Cardiac fibroblast (primary cell): Measurements from ENCODE around the gene SUZ12.
"Not testable (repeated sequence)": the region's sequence is repeated elsewhere in the genome, so short reads cannot be mapped to it uniquely, and the experiment has no call there.

ENCODE experiments used
- DNase-seq, 2 donors: peaks; one replicate each; pipeline versions ENCODE4 v3.0.0 to v3.0.0-alpha.2; 2010; ENCODE audit warnings: low read depth in 2 of 2
- H3K4me3 ChIP-seq, 2 donors: replicated peaks in 1 of 2; 1 replicate in 1 of 2; 2 replicates in 1 of 2; pipeline ENCODE4 v1.5.1; 2011; ENCODE audit warnings: low read depth in 2 of 2, low read length in 2 of 2, mild to moderate bottlenecking in 2 of 2, moderate library complexity in 1 of 2
- TF ChIP-seq, protein P1 (sequence below): IDR thresholded peaks from one replicate; pipeline ENCODE4 v1.5.1; 2011; ENCODE audit warnings: low read depth, mild to moderate bottlenecking, low read length, inconsistent platforms

Gene SUZ12

DNA sequence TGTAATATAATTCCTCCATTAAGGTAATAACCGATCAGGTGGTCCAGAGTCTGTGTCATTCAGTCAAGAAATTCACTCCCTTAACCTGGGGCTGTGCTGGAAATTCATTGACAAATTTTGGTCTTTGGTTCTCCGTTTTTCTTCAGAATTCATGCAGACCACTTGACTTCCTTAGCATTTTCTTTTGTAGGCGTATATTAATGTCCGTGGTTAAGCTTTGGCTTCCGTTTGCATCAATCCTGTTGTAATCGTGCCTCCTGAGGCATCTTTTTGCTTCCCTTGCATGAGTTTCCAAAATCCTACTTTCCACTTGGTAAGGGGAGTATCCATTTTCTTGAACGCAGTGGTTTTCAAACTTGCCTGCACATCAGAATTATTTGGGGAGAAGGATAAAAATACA, 79.4 kb downstream of the SUZ12 start:
- DNase-seq = no peak
- TF ChIP-seq, protein P1, sequence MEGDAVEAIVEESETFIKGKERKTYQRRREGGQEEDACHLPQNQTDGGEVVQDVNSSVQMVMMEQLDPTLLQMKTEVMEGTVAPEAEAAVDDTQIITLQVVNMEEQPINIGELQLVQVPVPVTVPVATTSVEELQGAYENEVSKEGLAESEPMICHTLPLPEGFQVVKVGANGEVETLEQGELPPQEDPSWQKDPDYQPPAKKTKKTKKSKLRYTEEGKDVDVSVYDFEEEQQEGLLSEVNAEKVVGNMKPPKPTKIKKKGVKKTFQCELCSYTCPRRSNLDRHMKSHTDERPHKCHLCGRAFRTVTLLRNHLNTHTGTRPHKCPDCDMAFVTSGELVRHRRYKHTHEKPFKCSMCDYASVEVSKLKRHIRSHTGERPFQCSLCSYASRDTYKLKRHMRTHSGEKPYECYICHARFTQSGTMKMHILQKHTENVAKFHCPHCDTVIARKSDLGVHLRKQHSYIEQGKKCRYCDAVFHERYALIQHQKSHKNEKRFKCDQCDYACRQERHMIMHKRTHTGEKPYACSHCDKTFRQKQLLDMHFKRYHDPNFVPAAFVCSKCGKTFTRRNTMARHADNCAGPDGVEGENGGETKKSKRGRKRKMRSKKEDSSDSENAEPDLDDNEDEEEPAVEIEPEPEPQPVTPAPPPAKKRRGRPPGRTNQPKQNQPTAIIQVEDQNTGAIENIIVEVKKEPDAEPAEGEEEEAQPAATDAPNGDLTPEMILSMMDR = no peak
- H3K4me3 ChIP-seq = no peak overlapping the region

DNA sequence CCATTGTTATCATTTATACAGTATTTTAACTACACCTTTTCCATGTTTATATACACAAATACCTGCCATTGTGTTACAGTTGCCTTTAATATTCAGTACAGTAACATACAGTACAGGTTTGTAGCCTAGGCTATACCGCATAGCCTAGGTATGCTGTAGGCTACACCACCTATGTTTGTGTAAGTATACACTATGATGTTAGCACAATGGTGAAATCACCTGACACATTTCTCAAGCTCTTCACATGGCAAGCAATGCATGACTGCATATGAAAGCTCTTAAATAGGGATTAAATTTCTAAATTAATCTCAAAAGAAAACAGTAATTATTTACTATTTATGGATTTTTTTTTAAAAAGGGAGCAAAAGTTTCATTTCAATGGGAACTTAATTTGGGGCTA, 82.4 kb downstream of the SUZ12 start:
- H3K4me3 ChIP-seq = no peak overlapping the region
- no peak for DNase-seq
- TF ChIP-seq, protein P1 = no peak

DNA sequence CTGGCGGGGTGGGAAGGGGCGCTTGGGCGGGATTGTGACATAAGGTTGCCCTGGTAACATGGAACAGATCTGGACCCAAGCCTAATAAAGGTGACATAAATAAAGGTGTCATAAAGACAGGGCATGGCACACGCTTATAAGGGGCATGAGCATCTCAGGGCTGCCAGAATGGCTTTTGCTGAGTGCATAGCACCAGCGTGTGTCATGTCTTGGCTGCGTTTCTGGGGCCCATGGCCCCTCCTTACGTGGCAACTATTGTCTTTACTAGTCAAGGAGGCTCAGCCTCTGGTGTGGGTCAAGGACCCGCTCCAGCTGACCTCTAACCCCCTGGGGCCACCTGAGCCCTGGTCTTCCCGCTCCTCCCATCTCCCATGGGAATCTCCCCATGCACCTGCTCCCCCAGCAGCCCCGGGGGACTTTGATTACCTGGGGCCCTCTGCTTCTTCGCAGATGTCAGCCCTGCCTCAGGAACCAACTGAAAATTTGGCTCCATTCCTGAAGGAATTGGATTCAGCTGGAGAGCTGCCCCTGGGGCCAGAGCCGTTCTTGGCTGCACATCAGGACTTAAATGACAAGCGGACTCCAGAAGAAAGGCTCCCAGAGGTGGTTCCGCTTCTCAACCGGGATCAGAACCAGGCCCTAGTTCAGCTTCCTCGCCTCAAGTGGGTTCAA, 84.3 kb downstream of the SUZ12 start:
- DNase-seq = peak in 1 of 2 donors; percentile 12
- TF ChIP-seq, protein P1 = no peak
- H3K4me3 ChIP-seq = no peak overlapping the region

DNA sequence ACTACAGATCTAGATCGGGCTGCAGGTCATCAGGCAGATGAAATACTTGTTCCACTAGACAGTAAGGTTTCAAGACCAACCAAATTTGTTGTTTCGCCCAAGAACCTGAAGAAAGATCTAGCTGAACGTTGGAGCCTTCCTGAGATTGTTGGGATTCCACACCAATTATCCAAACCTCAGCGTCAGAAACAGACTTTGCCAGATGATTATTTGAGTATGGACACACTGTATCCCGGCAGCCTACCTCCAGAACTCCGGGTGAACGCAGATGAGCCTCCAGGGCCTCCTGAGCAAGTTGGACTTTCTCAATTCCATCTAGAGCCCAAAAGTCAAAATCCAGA, 84.8 kb downstream of the SUZ12 start:
- no peak for DNase-seq
- H3K4me3 ChIP-seq = no peak overlapping the region
- TF ChIP-seq, protein P1 = no peak

DNA sequence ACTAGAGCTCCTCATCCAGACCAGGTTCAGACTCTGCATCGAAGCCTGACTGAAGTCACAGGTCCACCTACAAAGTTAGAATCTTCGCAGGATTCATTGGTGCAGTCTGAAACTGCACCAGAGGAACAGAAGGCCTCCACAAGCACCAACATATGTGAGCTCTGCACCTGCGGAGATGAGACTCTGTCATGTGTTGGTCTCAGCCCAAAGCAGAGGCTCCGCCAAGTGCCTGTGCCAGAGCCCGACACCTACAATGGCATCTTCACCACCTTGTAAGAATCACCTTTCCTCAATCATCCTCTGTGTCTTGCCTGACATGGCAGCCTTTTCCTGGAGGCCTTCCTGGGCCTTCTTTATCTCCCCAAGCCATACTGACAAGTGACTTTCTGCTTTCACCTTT, 85.7 kb downstream of the SUZ12 start:
- not testable (repeated sequence) for DNase-seq

DNA sequence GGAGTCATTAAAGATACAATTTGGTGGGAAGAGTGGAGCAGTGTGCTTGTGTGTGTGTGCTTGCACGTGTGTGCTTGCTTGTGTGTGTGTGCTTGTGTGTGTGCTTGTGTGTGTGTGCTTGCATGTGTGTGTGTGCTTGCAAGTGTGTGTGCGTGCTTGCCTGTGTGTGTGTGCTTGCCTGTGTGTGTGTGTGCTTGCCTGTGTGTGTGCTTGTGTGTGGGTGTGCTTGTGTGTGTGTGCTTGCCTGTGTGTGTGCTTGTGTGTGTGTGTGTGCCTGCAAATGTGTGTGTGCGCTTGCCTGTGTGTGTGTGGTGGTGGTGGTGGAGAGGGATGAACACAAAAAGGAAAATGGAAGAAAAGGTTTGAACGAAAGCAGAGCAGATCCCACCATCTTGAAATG, 90.5 kb downstream of the SUZ12 start:
- not testable (repeated sequence) for DNase-seq, H3K4me3 ChIP-seq

More for the DNA sequence above, 85.7 kb downstream of the SUZ12 start:
- H3K4me3 ChIP-seq = not testable (repeated sequence)

DNA sequence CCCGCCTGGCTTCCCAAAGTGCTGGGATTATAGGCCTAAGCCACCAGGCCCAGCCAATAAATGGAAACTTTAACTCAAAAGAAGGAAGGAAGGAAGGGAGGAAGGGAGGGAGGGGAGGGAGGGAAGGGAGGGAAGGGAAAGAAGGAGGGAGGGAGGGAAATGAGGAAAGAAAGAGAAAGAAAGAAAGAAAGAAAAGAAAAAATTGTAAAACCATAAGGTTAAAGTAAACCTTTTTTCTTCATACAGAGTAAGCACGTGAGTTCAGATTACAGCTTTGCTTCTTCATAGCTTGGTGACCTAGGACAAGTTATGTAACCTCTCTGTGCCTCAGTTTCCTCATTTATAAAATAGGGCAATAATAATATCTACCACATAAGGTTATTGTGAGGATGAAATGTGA, 96.4 kb downstream of the SUZ12 start:
- TF ChIP-seq, protein P1 = no peak
- H3K4me3 ChIP-seq = no peak overlapping the region
- DNase-seq = no peak

DNA sequence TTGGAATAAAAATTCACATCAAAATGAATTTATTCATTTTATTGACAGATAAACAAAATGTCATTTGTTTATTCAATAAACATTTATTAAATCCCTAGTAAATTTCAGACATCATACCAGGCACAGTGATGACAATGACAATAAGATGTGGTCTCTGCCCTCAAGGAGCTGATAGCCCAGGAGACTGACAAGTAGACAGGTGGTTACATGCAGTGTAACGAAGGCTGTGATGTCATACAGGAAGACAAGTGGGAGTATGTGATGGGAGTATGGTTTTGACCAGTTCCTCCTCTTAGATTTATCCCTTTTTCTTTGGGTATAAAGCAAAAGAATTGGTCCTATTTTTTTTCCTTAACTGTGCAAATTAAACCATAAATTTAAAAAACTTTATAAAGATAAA, 97.0 kb downstream of the SUZ12 start:
- not testable (repeated sequence) for DNase-seq, H3K4me3 ChIP-seq

DNA sequence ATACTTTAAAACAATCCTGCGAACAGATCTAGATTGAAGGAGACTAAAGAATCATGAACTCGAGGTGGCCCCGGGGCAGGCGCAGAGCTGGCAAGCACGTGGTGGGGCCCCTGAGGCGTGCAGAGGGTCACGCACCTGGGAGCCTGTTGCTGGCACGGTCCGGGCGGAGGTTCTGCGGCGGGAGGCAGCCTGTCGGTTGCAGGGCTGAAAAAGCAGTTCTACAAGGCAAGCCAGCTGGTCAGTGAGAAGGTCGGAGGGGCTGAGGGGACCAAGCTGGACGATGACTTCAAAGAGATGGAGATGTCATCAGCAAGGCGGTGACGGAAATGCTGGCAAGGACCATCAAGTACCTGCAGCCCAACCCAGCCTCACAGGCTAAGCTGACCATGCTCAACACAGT, 103.4 kb downstream of the SUZ12 start:
- not testable (repeated sequence) for DNase-seq, H3K4me3 ChIP-seq

DNA sequence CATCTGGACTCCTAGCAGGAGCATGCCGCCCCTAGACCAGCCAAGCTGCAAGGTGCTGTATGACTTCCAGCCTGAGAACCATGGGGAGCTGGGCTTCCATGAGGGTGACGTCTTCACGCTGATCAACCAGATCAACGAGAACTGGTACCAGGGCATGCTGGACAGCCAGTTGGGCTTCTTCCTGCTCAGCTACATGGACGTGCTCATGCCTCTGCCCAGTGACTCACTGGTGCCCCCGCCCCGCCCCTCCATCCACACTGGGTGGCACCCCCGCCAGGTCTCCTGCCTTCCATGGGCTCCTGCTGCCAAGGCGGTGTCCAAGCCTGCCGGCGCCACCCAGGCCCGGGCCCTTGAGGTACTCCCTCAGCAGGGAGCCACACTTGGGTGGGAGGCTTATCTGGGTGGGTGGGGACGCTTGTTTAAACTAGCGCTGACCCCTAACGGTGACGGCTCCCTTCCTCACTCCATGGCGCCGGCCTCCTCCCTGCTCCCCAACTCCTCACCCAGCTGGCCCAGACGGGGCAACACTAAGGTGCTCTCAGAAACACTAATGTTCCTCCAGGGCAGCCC, 104.6 kb downstream of the SUZ12 start:
- not testable (repeated sequence) for DNase-seq, H3K4me3 ChIP-seq

DNA sequence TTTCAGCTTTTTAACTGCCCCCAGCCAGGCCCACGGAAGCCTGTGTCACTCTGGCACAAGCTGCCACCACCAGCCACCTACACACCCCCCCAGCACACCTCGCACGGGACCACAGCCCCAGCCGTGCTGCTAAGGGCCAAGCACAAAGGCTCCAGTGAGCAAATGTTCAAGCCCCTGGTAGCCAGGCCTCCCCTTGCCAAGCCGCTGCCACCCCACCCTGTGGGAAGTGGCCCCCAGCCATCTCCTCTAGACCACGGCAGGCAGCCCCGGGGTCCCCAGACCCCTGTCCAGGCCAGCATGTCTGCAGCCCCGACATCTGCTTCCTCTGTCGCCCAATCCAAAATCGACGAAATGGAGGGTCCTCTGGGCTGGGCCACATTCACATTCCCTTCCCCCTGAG, 105.5 kb downstream of the SUZ12 start:
- not testable (repeated sequence) for H3K4me3 ChIP-seq, DNase-seq

DNA sequence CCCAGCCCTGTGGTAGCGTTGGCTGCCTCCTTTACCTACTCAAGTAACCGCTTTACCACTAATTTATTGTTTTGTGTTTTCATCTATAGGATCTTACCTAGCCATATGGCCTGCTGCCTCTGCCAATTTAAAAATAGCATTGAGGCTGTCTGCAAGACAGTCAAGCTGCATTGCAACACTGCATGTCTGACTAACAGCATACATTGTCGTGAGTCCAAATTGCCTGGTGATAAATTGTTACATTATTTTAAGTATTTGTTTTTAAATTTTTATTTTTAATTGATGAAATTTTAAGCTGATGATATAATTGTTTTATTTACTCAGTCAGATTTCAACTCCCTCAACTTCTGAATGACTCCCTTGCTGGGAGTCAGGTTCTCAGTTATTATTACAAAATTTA, 108.8 kb downstream of the SUZ12 start:
- H3K4me3 ChIP-seq = not testable (repeated sequence)
- DNase-seq = peak; percentile 20 to 51

DNA sequence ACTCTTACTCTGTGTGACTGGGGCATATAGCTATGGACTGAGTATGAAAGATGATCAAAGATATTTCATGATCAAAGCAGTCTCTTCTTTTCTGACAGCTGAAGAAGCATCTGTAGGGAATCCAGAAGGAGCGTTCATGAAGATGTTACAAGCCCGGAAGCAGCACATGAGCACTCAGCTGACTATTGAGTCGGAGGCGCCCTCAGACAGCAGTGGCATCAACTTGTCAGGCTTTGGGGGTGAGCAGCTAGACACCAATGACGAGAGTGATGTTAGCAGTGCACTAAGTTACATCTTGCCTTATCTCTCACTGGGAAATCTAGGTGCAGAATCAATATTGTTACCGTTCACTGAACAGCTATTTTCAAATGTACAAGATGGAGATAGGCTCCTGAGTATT, 110.9 kb downstream of the SUZ12 start:
- DNase-seq, H3K4me3 ChIP-seq: not testable (repeated sequence)
